IMR-90 (cell line): ENCODE measurements around the gene APAF1. TPM values are rescaled to one million over a fixed set of nuclear protein-coding genes. Genes with fewer than 3 reads are reported as not detected.

Experiments used
- ATAC-seq: fragments of 200-7000 bp; cut with Tn5 transposase; 2 replicates; pipeline ENCODE4 v1.9.1; 2020; ENCODE audit warnings: low read depth, mild to moderate bottlenecking, moderate library complexity
- BruUV-seq: library from RNA; stranded (reverse); fragments of 400-500 nt; replicated peaks from 2 replicates; lab custom pipeline; 2021; lab: Mats Ljungman, UMichigan
- CTCF ChIA-PET: fragments of 300-600 bp; formaldehyde crosslinking; extraction: SDS; loops from one replicate; lab custom pipeline; 2021; ENCODE audit warnings: antibody characterized with exemption; lab: Yijun Ruan, JAX
- POLR2A ChIA-PET: fragments of 300-600 bp; sonication (Branson Sonifier 250); formaldehyde crosslinking; loops from one replicate; lab custom pipeline; 2022; ENCODE audit warnings: antibody characterized with exemption; ENCODE audit not compliant: unreplicated experiment; lab: Charles Lee
- DNase-seq: peaks from one replicate; pipeline ENCODE4 v3.0.0; 2013
- H2AFZ ChIP-seq: replicated peaks from 2 replicates; pipeline ENCODE3; 2013; ENCODE audit warnings: low read length, mild to moderate bottlenecking; ENCODE audit not compliant: poor library complexity
- H2AK5ac ChIP-seq: 2 replicates; pipeline ENCODE4 v1.6.1; 2013; ENCODE audit warnings: low read depth, low read length, inconsistent platforms
- H2AK9ac ChIP-seq: replicated peaks from 2 replicates; pipeline ENCODE3; 2013; ENCODE audit warnings: mild to moderate bottlenecking, low read depth, low read length, moderate library complexity; ENCODE audit not compliant: poor library complexity
- H2BK120ac ChIP-seq: 2 replicates; pipeline ENCODE4 v1.6.1; 2013; ENCODE audit warnings: low read depth, low read length, inconsistent platforms
- H2BK15ac ChIP-seq: 3 replicates; pipeline ENCODE4 v1.6.1; 2013; ENCODE audit warnings: low read depth, low read length, inconsistent platforms
- H2BK20ac ChIP-seq: 2 replicates; pipeline ENCODE4 v1.6.1; 2013; ENCODE audit warnings: low read depth, mild to moderate bottlenecking, inconsistent platforms, low read length, moderate library complexity
- H2BK5ac ChIP-seq: 2 replicates; pipeline ENCODE4 v1.6.1; 2013; ENCODE audit warnings: mild to moderate bottlenecking, low read depth, low read length, inconsistent platforms; ENCODE audit not compliant: poor library complexity, severe bottlenecking
- H3K14ac ChIP-seq: replicated peaks from 2 replicates; pipeline ENCODE4 v1.6.1; 2013; ENCODE audit warnings: low read depth, low read length, inconsistent platforms
- H3K18ac ChIP-seq: 2 replicates; pipeline ENCODE4 v1.6.1; 2013; ENCODE audit warnings: low read depth, low read length, control low read depth
- H3K23ac ChIP-seq: 2 replicates; pipeline ENCODE4 v1.6.1; 2013; ENCODE audit warnings: low read depth, low read length, inconsistent platforms
- H3K27ac ChIP-seq: 2 replicates; pipeline ENCODE4 v1.5.1; 2013; ENCODE audit warnings: mild to moderate bottlenecking, control low read depth, low read length; ENCODE audit not compliant: insufficient read depth
- H3K27me3 ChIP-seq: 2 replicates; pipeline ENCODE4 v1.6.1; 2013; ENCODE audit warnings: low read length; ENCODE audit not compliant: control insufficient read depth, insufficient read depth
- H3K36me3 ChIP-seq: 2 replicates; pipeline ENCODE4 v1.6.1; 2013; ENCODE audit warnings: low read length, mixed read lengths; ENCODE audit not compliant: control insufficient read depth, insufficient read depth
- H3K4ac ChIP-seq: 2 replicates; pipeline ENCODE4 v1.6.1; 2013; ENCODE audit warnings: low read depth, low read length, inconsistent platforms
- H3K4me1 ChIP-seq: 2 replicates; pipeline ENCODE4 v1.6.1; 2013; ENCODE audit warnings: low read length, mixed read lengths; ENCODE audit not compliant: control insufficient read depth, insufficient read depth
- H3K4me2 ChIP-seq: 2 replicates; pipeline ENCODE4 v1.6.1; 2013; ENCODE audit warnings: low read depth, mild to moderate bottlenecking, control low read depth, low read length, moderate library complexity
- H3K4me3 ChIP-seq: 2 replicates; pipeline ENCODE4 v1.5.1; 2013; ENCODE audit warnings: low read depth, mild to moderate bottlenecking, control low read depth, low read length, moderate library complexity; ENCODE audit not compliant: insufficient read depth
- H3K56ac ChIP-seq: 2 replicates; pipeline ENCODE4 v1.6.1; 2013; ENCODE audit warnings: low read length, inconsistent platforms; ENCODE audit not compliant: insufficient read depth; ENCODE audit errors: extremely low read depth
- H3K79me1 ChIP-seq, 2 experiments: 2 replicates each; pipeline ENCODE4 v1.6.1; 2013; ENCODE audit warnings: low read length in 2 of 2, inconsistent platforms in 1 of 2, low read depth in 1 of 2
- H3K9ac ChIP-seq: 2 replicates; pipeline ENCODE4 v1.6.1; 2013; ENCODE audit warnings: low read depth, low read length, control low read depth
- H3K9me1 ChIP-seq: 2 replicates; pipeline ENCODE4 v1.6.1; 2013; ENCODE audit warnings: low read length, inconsistent platforms; ENCODE audit not compliant: insufficient read depth
- H3K9me3 ChIP-seq: 2 replicates; pipeline ENCODE4 v1.6.1; 2013; ENCODE audit warnings: low read length; ENCODE audit not compliant: control insufficient read depth, insufficient read depth
- H4K20me1 ChIP-seq: 2 replicates; pipeline ENCODE4 v1.6.1; 2013; ENCODE audit warnings: low read length, inconsistent platforms; ENCODE audit not compliant: insufficient read depth
- H4K5ac ChIP-seq: 2 replicates; pipeline ENCODE4 v1.6.1; 2013; ENCODE audit warnings: mild to moderate bottlenecking, low read depth, low read length, control low read depth
- H4K8ac ChIP-seq, 2 experiments: 2 replicates each; pipeline ENCODE4 v1.6.1; 2013; ENCODE audit warnings: low read depth in 2 of 2, low read length in 2 of 2, control low read depth in 1 of 2, inconsistent platforms in 1 of 2
- H4K91ac ChIP-seq: 2 replicates; pipeline ENCODE4 v1.6.1; 2013; ENCODE audit warnings: low read depth, low read length, inconsistent platforms; ENCODE audit not compliant: insufficient read depth
- CTCF ChIP-seq: conservative IDR thresholded peaks from 2 replicates; pipeline ENCODE4 v1.5.1; 2012; ENCODE audit warnings: mild to moderate bottlenecking, low read depth, low read length, improper control_type of control experiment
- RCOR1 ChIP-seq: IDR thresholded peaks from 2 replicates; pipeline ENCODE4 v1.6.1; 2012; ENCODE audit warnings: mild to moderate bottlenecking, low read length, improper control_type of control experiment; ENCODE audit not compliant: insufficient replicate concordance
- WGBS, 2 experiments: methylation state at CpG; one replicate each; pipeline versions ENCODE4 v1.1.5 to v1.1.7; 2013; ENCODE audit warnings: missing lambda C conversion rate in 2 of 2; ENCODE audit not compliant: insufficient read length in 1 of 2; ENCODE audit errors: extremely low coverage in 2 of 2; 5-methylcytosine and 5-hydroxymethylcytosine counted together
- dilution Hi-C: fragments of 300-500 bp; cut with HindIII; formaldehyde crosslinking; loops from one replicate; pipeline ENCODE4 v1.14.3; 2018; ENCODE audit warnings: low sequenced_read_pairs; ENCODE audit not compliant: unreplicated experiment
- in situ Hi-C: fragments of 300-500 bp; cut with MboI; formaldehyde crosslinking; loops from 3 replicates; pipeline ENCODE4 v1.14.3; 2019; ENCODE audit warnings: low sequenced_read_pairs, inconsistent platforms, mixed read lengths
- intact Hi-C: fragments of 100-400 bp; cut with micrococcal nuclease; formaldehyde crosslinking; loops from 2 replicates; pipeline ENCODE4 v1.10.0; 2022
- polyA plus RNA-seq, 3 experiments: library from polyadenylated mRNA; depleted of rRNA; stranded (reverse); fragments of >200 nt; gene quantifications; 2 replicates each; pipeline ENCODE4 v1.2.3, GENCODE V29; 2012; ENCODE audit warnings: low replicate concordance in 1 of 3
- total RNA-seq: library from RNA; depleted of rRNA; stranded (reverse); fragments of >200 nt; gene quantifications from 2 replicates; pipeline ENCODE4 v1.2.3, GENCODE V29; 2012

APAF1 gene
- total and polyA plus RNA-seq, 2 of the 4 experiments (the other 2 are of a cell fraction): 10.9 to 32.8 TPM

- intact Hi-C loops: no loop called here
- in situ Hi-C loops: no loop called here
- POLR2A ChIA-PET: no interaction called here
These were observed 99.6 kb downstream of the APAF1 start for GRCh38 chr12:98744680-98745079.

More at GRCh38 chr12:98744680-98745079, 99.6 kb downstream of the APAF1 start:
- no peak overlapping the region for H3K4ac ChIP-seq
- no peak overlapping the region for H2BK15ac ChIP-seq
- H3K27ac ChIP-seq: no peak overlapping the region
- dilution Hi-C loops: no loop called here
- H3K18ac ChIP-seq: no peak overlapping the region
- no peak for TF ChIP-seq CTCF
- no peak for TF ChIP-seq RCOR1
- H2BK5ac ChIP-seq: no peak overlapping the region
- H3K36me3 ChIP-seq: no peaks in the 10 kb centered on the region
- H3K14ac ChIP-seq: no peak overlapping the region
- H4K8ac ChIP-seq: no peak overlapping the region
- no peaks in the 10 kb centered on the region for H4K20me1 ChIP-seq
- peaks cover 8% of the 10 kb centered on the region for H3K27me3 ChIP-seq
- H2BK120ac ChIP-seq: no peak overlapping the region
- no peak overlapping the region for H4K5ac ChIP-seq
- no peak for ATAC-seq
- CTCF ChIA-PET: no interaction called here
- H3K9me3 ChIP-seq: no peaks in the 10 kb centered on the region
- no peak overlapping the region for H2BK20ac ChIP-seq
- H2AFZ ChIP-seq: no peak overlapping the region
- no TSS peak for BruUV-seq
- H3K23ac ChIP-seq: no peak overlapping the region
- H3K56ac ChIP-seq: no peak overlapping the region
- no peak for DNase-seq
- H3K9ac ChIP-seq: no peak overlapping the region
- H3K79me1 ChIP-seq: no peaks in the 10 kb centered on the region
- H2AK9ac ChIP-seq: no peak overlapping the region
- no peaks in the 10 kb centered on the region for H3K4me1 ChIP-seq
- no peak overlapping the region for H2AK5ac ChIP-seq
- no peaks in the 10 kb centered on the region; the same call in 1 of the 2 replicates for H3K9me1 ChIP-seq
- no peak overlapping the region for H4K91ac ChIP-seq
- no peak overlapping the region for H3K4me3 ChIP-seq
- no CpG with 5 or more reads among the region's 3 CpGs for WGBS, 2 experiments
- no peak overlapping the region for H3K4me2 ChIP-seq
